MM.1S (cell line): ENCODE results near the gene ERG.

ENCODE experiments used
- DNase-seq: peaks from one replicate; pipeline ENCODE4 v3.0.0-alpha.2; 2015
- H2AFZ ChIP-seq: fragments of 300-600 bp; sonication (generic); 2 replicates; pipeline ENCODE4 v1.6.0; 2016; ENCODE audit warnings: antibody characterized with exemption, low read length
- H3F3A ChIP-seq: fragments of 300-600 bp; sonication (generic); 2 replicates; pipeline ENCODE4 v1.6.1; 2016; ENCODE audit warnings: mild to moderate bottlenecking, antibody characterized with exemption, low read length, moderate library complexity, mixed read lengths; ENCODE audit not compliant: insufficient read depth
- H3K27ac ChIP-seq: fragments of 300-600 bp; sonication (generic); 2 replicates; pipeline ENCODE4 v1.5.1; 2016; ENCODE audit warnings: mild to moderate bottlenecking, low read length
- H3K27me3 ChIP-seq: fragments of 300-600 bp; sonication (generic); replicated peaks from 2 replicates; pipeline ENCODE4 v1.6.0; 2016; ENCODE audit warnings: low read length; ENCODE audit not compliant: insufficient read depth
- H3K36me3 ChIP-seq: fragments of 300-600 bp; sonication (generic); replicated peaks from 2 replicates; pipeline ENCODE4 v1.6.1; 2016; ENCODE audit warnings: mild to moderate bottlenecking, low read length, mixed read lengths; ENCODE audit not compliant: insufficient read depth
- H3K4me1 ChIP-seq: fragments of 300-600 bp; sonication (generic); 2 replicates; pipeline ENCODE4 v1.6.1; 2016; ENCODE audit warnings: low read length, mixed read lengths
- H3K4me2 ChIP-seq: fragments of 300-600 bp; sonication (generic); 2 replicates; pipeline ENCODE4 v1.6.0; 2016; ENCODE audit warnings: low read depth, low read length
- H3K4me3 ChIP-seq: fragments of 300-600 bp; sonication (generic); 2 replicates; pipeline ENCODE4 v1.5.1; 2016; ENCODE audit warnings: low read length, mixed read lengths
- H3K79me2 ChIP-seq: fragments of 300-600 bp; sonication (generic); 2 replicates; pipeline ENCODE4 v1.6.1; 2016; ENCODE audit warnings: mixed run types, low read length, mixed read lengths
- H3K9ac ChIP-seq: fragments of 300-600 bp; sonication (generic); 2 replicates; pipeline ENCODE4 v1.6.1; 2016; ENCODE audit warnings: low read length, mixed read lengths
- H3K9me2 ChIP-seq: fragments of 300-600 bp; sonication (generic); replicated peaks from 2 replicates; pipeline ENCODE4 v1.6.1; 2016; ENCODE audit warnings: mild to moderate bottlenecking, low read length, mixed read lengths; ENCODE audit not compliant: insufficient read depth
- H3K9me3 ChIP-seq: fragments of 300-600 bp; sonication (generic); replicated peaks from 2 replicates; pipeline ENCODE4 v1.6.1; 2016; ENCODE audit warnings: mild to moderate bottlenecking, low read length, mixed read lengths; ENCODE audit not compliant: insufficient read depth
- H4K20me1 ChIP-seq: fragments of 300-600 bp; sonication (generic); 2 replicates; pipeline ENCODE4 v1.6.1; 2016; ENCODE audit warnings: mild to moderate bottlenecking, low read length, moderate library complexity, mixed read lengths; ENCODE audit not compliant: insufficient read depth
- CTCF ChIP-seq: fragments of 300-600 bp; sonication (generic); IDR thresholded peaks from 2 replicates; pipeline ENCODE4 v1.5.1; 2016; ENCODE audit warnings: antibody characterized with exemption, low read length, mixed read lengths
- EZH2 ChIP-seq: fragments of 300-600 bp; sonication (generic); optimal IDR thresholded peaks from 2 replicates; pipeline ENCODE3; 2017; ENCODE audit warnings: low read depth, mild to moderate bottlenecking, antibody characterized with exemption, low read length, mixed read lengths
- EZH2phosphoT487 ChIP-seq: fragments of 300-600 bp; sonication (generic); IDR thresholded peaks from 2 replicates; pipeline ENCODE4 v1.6.1; 2018; ENCODE audit warnings: antibody characterized with exemption, low read length

Gene ERG

GRCh38 chr21:38488640-38489270 lies 9.5 kb downstream of the ERG start:
- Histone ChIP-seq H3K4me3 (no peak overlapping the region), H2AFZ (no peak overlapping the region), H3K9ac (no peak overlapping the region), H3K4me2 (no peak overlapping the region), H3F3A (no peaks in the 10 kb centered on the region), H3K9me3 (no peaks in the 10 kb centered on the region), H3K27me3 (no peaks in the 10 kb centered on the region), H3K4me1 (no peaks in the 10 kb centered on the region), H4K20me1 (no peaks in the 10 kb centered on the region), H3K36me3 (no peaks in the 10 kb centered on the region), H3K79me2 (no peaks in the 10 kb centered on the region), H3K27ac (no peak overlapping the region), H3K9me2 (no peaks in the 10 kb centered on the region)
- no peak for DNase-seq
- TF ChIP-seq EZH2phosphoT487: no peak
- TF ChIP-seq EZH2: no peak
- TF ChIP-seq CTCF: no peak

- Histone ChIP-seq H3K36me3 (no peaks in the 10 kb centered on the region), H3F3A (no peaks in the 10 kb centered on the region), H3K27me3 (no peaks in the 10 kb centered on the region), H3K9me3 (no peaks in the 10 kb centered on the region), H3K4me2 (no peak overlapping the region), H3K4me3 (no peak overlapping the region), H3K79me2 (no peaks in the 10 kb centered on the region), H2AFZ (no peak overlapping the region), H3K27ac (no peak overlapping the region), H4K20me1 (no peaks in the 10 kb centered on the region), H3K4me1 (no peaks in the 10 kb centered on the region), H3K9me2 (no peaks in the 10 kb centered on the region), H3K9ac (no peak overlapping the region)
- TF ChIP-seq EZH2 (no peak), EZH2phosphoT487 (no peak), CTCF (no peak)
- no peak for DNase-seq
Observed at GRCh38 chr21:38487901-38488639, 10.2 kb downstream of the ERG start.

- TF ChIP-seq EZH2phosphoT487 (no peak), EZH2 (no peak), CTCF (no peak)
- Histone ChIP-seq H3K4me2 (no peak overlapping the region), H3F3A (no peaks in the 10 kb centered on the region), H3K4me3 (no peak overlapping the region), H3K9me3 (no peaks in the 10 kb centered on the region), H3K27me3 (no peaks in the 10 kb centered on the region), H3K79me2 (no peaks in the 10 kb centered on the region), H3K4me1 (no peaks in the 10 kb centered on the region), H3K27ac (no peak overlapping the region), H4K20me1 (no peaks in the 10 kb centered on the region), H3K36me3 (no peaks in the 10 kb centered on the region), H2AFZ (no peak overlapping the region), H3K9ac (no peak overlapping the region), H3K9me2 (no peaks in the 10 kb centered on the region)
- DNase-seq: no peak
Observed at GRCh38 chr21:38486706-38487105, 11.6 kb downstream of the ERG start.
